HEK293 (cell line): ENCODE results near the gene TWF2.

ENCODE experiments used
- CTCF ChIA-PET: fragments of 350-600 bp; formaldehyde crosslinking; extraction: SDS; loops from one replicate; lab custom pipeline; 2021; ENCODE audit warnings: antibody characterized with exemption; lab: Yijun Ruan, JAX
- POLR2A ChIA-PET: fragments of 300-600 bp; formaldehyde crosslinking; extraction: SDS; loops from one replicate; lab custom pipeline; 2020; ENCODE audit warnings: antibody characterized with exemption, inconsistent platforms; lab: Yijun Ruan, JAX
- H3K27ac ChIP-seq: fragments of 200-500 bp; sonication (Bioruptor generic); 2 replicates; pipeline ENCODE4 v1.5.1; 2014; ENCODE audit warnings: low read depth, low read length, control low read depth, inconsistent platforms; ENCODE audit errors: extremely low read depth
- H3K36me3 ChIP-seq, 2 experiments: fragments of 200-500 bp in 1 of 2; sonication (Bioruptor generic) in 1 of 2; 1 replicate in 1 of 2; 2 replicates in 1 of 2; pipeline ENCODE4 v1.5.1; 2014 to 2017; ENCODE audit warnings: inconsistent platforms in 2 of 2, low read length in 2 of 2; ENCODE audit not compliant: control insufficient read depth in 2 of 2, insufficient read depth in 1 of 2
- H3K4me1 ChIP-seq: fragments of 200-500 bp; sonication (Bioruptor generic); 2 replicates; pipeline ENCODE4 v1.5.1; 2014; ENCODE audit warnings: mild to moderate bottlenecking, low read length, inconsistent platforms; ENCODE audit not compliant: control insufficient read depth, insufficient read depth
- H3K4me3 ChIP-seq: 2 replicates; pipeline ENCODE4 v1.5.1; 2011; ENCODE audit warnings: low read depth, mild to moderate bottlenecking, control low read depth, low read length, moderate library complexity
- H3K9me3 ChIP-seq: fragments of 200-500 bp; sonication (Bioruptor generic); 2 replicates; pipeline ENCODE4 v1.5.1; 2014; ENCODE audit warnings: low read depth, low read length, inconsistent platforms; ENCODE audit not compliant: control insufficient read depth, insufficient read depth
- FEZF1 ChIP-seq: fragments of 450-650 bp; formaldehyde crosslinking; IDR thresholded peaks from 2 replicates; pipeline ENCODE4 v1.5.1; 2016; ENCODE audit warnings: missing biosample characterization, missing genetic modification characterization
- HOXC10 ChIP-seq: sonication (generic); formaldehyde crosslinking; IDR thresholded peaks from 2 replicates; pipeline ENCODE4 v1.8.1; 2023; ENCODE audit warnings: mild to moderate bottlenecking, missing genetic modification reagents
- HOXD13 ChIP-seq: sonication (generic); formaldehyde crosslinking; IDR thresholded peaks from 2 replicates; pipeline ENCODE4 v1.8.0; 2022; ENCODE audit warnings: missing genetic modification reagents, borderline replicate concordance
- KLF7 ChIP-seq: fragments of 450-650 bp; formaldehyde crosslinking; IDR thresholded peaks from 2 replicates; pipeline ENCODE4 v1.5.1; 2016; ENCODE audit warnings: missing biosample characterization, missing genetic modification characterization, borderline replicate concordance
- MYNN ChIP-seq: fragments of 450-650 bp; formaldehyde crosslinking; IDR thresholded peaks from 2 replicates; pipeline ENCODE4 v1.5.1; 2016; ENCODE audit warnings: missing biosample characterization, missing genetic modification characterization, borderline replicate concordance
- SCRT1 ChIP-seq: fragments of 450-650 bp; formaldehyde crosslinking; IDR thresholded peaks from 2 replicates; pipeline ENCODE4 v1.5.1; 2016; ENCODE audit warnings: missing biosample characterization, missing genetic modification characterization, borderline replicate concordance
- SP3 ChIP-seq: fragments of 450-650 bp; formaldehyde crosslinking; IDR thresholded peaks from 2 replicates; pipeline ENCODE4 v1.5.1; 2016; ENCODE audit warnings: missing biosample characterization, missing genetic modification characterization
- ZFP69B ChIP-seq: fragments of 450-650 bp; formaldehyde crosslinking; IDR thresholded peaks from 2 replicates; pipeline ENCODE4 v1.5.1; 2016; ENCODE audit warnings: missing biosample characterization, missing genetic modification characterization
- ZNF10 ChIP-seq: fragments of 450-650 bp; formaldehyde crosslinking; IDR thresholded peaks from 2 replicates; pipeline ENCODE4 v1.5.1; 2017; ENCODE audit warnings: missing biosample characterization, missing genetic modification characterization
- ZNF114 ChIP-seq: fragments of 450-650 bp; formaldehyde crosslinking; IDR thresholded peaks from 2 replicates; pipeline ENCODE4 v1.5.0; 2017; ENCODE audit warnings: missing biosample characterization, missing genetic modification characterization
- ZNF138 ChIP-seq: fragments of 450-650 bp; formaldehyde crosslinking; IDR thresholded peaks from 2 replicates; pipeline ENCODE4 v1.5.1; 2016; ENCODE audit warnings: missing biosample characterization, missing genetic modification characterization, borderline replicate concordance
- ZNF175 ChIP-seq: fragments of 450-650 bp; formaldehyde crosslinking; IDR thresholded peaks from 2 replicates; pipeline ENCODE4 v1.5.1; 2016; ENCODE audit warnings: missing biosample characterization, missing genetic modification characterization
- ZNF223 ChIP-seq: fragments of 450-650 bp; formaldehyde crosslinking; IDR thresholded peaks from 2 replicates; pipeline ENCODE4 v1.5.1; 2016; ENCODE audit warnings: missing biosample characterization, missing genetic modification characterization
- ZNF335 ChIP-seq: fragments of 450-650 bp; formaldehyde crosslinking; conservative IDR thresholded peaks from 2 replicates; pipeline ENCODE4 v1.5.1; 2016; ENCODE audit warnings: missing biosample characterization, missing genetic modification characterization
- ZNF350 ChIP-seq: fragments of 450-650 bp; formaldehyde crosslinking; IDR thresholded peaks from 2 replicates; pipeline ENCODE4 v1.5.0; 2017; ENCODE audit warnings: missing biosample characterization, mild to moderate bottlenecking, missing genetic modification characterization
- ZNF548 ChIP-seq: fragments of 450-650 bp; formaldehyde crosslinking; IDR thresholded peaks from 2 replicates; pipeline ENCODE4 v1.5.1; 2016; ENCODE audit warnings: missing biosample characterization, missing genetic modification characterization
- ZNF621 ChIP-seq: fragments of 450-650 bp; formaldehyde crosslinking; IDR thresholded peaks from 2 replicates; pipeline ENCODE4 v1.5.1; 2017; ENCODE audit warnings: missing biosample characterization, missing genetic modification characterization
- ZNF658 ChIP-seq: fragments of 450-650 bp; formaldehyde crosslinking; IDR thresholded peaks from 2 replicates; pipeline ENCODE4; 2016; ENCODE audit warnings: missing biosample characterization, missing genetic modification characterization
- ZNF660 ChIP-seq: fragments of 450-650 bp; IDR thresholded peaks from 2 replicates; pipeline ENCODE4 v1.5.1; 2018; ENCODE audit warnings: missing biosample characterization, mild to moderate bottlenecking, missing genetic modification characterization
- ZNF677 ChIP-seq: fragments of 450-650 bp; IDR thresholded peaks from 2 replicates; pipeline ENCODE4 v1.5.0; 2018; ENCODE audit warnings: missing biosample characterization, mild to moderate bottlenecking, missing genetic modification characterization, moderate library complexity
- ZNF792 ChIP-seq: fragments of 450-650 bp; formaldehyde crosslinking; IDR thresholded peaks from 2 replicates; pipeline ENCODE4 v1.5.1; 2016; ENCODE audit warnings: missing biosample characterization, missing genetic modification characterization
- TF ChIP-seq, protein P1 (sequence below): fragments of 450-650 bp; formaldehyde crosslinking; IDR thresholded peaks from 2 replicates; pipeline ENCODE4 v1.5.1; 2016; ENCODE audit warnings: missing biosample characterization, missing genetic modification characterization
- TF ChIP-seq, protein P2 (sequence below): fragments of 450-650 bp; formaldehyde crosslinking; IDR thresholded peaks from 2 replicates; pipeline ENCODE4 v1.5.1; 2017; ENCODE audit warnings: missing biosample characterization, missing genetic modification characterization
- TF ChIP-seq, protein P3 (sequence below): fragments of 450-650 bp; formaldehyde crosslinking; IDR thresholded peaks from 2 replicates; pipeline ENCODE4 v1.5.1; 2016; ENCODE audit warnings: missing biosample characterization, missing genetic modification characterization
- TF ChIP-seq, protein P4 (sequence below): fragments of 450-650 bp; formaldehyde crosslinking; IDR thresholded peaks from 2 replicates; pipeline ENCODE4 v1.5.1; 2016; ENCODE audit warnings: missing biosample characterization, missing genetic modification characterization
- TF ChIP-seq, protein P5 (sequence below): fragments of 450-650 bp; formaldehyde crosslinking; IDR thresholded peaks from 2 replicates; pipeline ENCODE4 v1.5.1; 2016; ENCODE audit warnings: missing biosample characterization, missing genetic modification characterization, borderline replicate concordance

Gene TWF2

DNA sequence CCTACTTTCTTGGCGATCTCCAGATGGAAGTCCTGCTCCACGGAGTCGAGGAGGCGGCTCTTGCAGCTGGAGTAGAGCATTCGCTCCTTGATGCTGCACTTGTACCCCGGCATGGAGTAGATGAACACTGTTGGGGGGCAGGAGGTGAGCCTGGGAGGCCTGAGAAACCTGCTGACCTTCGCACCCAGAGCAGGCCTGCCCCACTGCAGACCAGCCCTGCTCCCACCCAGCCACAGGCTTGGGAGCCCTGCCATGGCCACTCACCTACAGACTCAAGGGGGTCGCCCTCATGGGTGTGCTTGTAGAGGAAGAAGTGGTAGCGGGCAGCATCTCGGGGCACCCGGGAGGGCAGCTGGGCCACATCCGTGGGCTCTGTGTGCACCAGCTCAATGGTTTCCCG is 9.3 kb downstream of the TWF2 start:
- Histone ChIP-seq H3K27ac (no peak overlapping the region), H3K4me1 (no peaks in the 10 kb centered on the region), H3K36me3 (peaks cover 0 to 37% of the 10 kb centered on the region in 2 experiments; a peak in 1 of 3 replicates), H3K4me3 (no peak overlapping the region), H3K9me3 (no peaks in the 10 kb centered on the region)
- CTCF ChIA-PET: interaction anchor here (0.6 to 1.4 kb wide), 5 partner anchors 8 to 219 kb away, joined by 3 to 5 read pairs (median 4); no protein-coding TSS in a partner anchor
- POLR2A ChIA-PET: interaction anchor here (0.7 kb wide), 1 partner anchor 17 kb away, joined by 4 read pairs; no protein-coding TSS in a partner anchor
- TF ChIP-seq ZFP69B (no peak), SP3 (no peak), FEZF1 (tag by site-specific recombination) (no peak), ZNF138 (no peak), ZNF621 (tag by site-specific recombination) (no peak), ZNF658 (tag by site-specific recombination) (no peak), ZNF792 (tag by site-specific recombination) (no peak), SCRT1 (tag by site-specific recombination) (no peak), HOXC10 (CRISPR knock-in tag) (no peak), ZNF10 (no peak)
- TF ChIP-seq, protein P1, sequence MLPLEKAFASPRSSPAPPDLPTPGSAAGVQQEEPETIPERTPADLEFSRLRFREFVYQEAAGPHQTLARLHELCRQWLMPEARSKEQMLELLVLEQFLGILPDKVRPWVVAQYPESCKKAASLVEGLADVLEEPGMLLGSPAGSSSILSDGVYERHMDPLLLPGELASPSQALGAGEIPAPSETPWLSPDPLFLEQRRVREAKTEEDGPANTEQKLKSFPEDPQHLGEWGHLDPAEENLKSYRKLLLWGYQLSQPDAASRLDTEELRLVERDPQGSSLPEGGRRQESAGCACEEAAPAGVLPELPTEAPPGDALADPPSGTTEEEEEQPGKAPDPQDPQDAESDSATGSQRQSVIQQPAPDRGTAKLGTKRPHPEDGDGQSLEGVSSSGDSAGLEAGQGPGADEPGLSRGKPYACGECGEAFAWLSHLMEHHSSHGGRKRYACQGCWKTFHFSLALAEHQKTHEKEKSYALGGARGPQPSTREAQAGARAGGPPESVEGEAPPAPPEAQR (tag by site-specific recombination): no peak
- TF ChIP-seq, protein P2, sequence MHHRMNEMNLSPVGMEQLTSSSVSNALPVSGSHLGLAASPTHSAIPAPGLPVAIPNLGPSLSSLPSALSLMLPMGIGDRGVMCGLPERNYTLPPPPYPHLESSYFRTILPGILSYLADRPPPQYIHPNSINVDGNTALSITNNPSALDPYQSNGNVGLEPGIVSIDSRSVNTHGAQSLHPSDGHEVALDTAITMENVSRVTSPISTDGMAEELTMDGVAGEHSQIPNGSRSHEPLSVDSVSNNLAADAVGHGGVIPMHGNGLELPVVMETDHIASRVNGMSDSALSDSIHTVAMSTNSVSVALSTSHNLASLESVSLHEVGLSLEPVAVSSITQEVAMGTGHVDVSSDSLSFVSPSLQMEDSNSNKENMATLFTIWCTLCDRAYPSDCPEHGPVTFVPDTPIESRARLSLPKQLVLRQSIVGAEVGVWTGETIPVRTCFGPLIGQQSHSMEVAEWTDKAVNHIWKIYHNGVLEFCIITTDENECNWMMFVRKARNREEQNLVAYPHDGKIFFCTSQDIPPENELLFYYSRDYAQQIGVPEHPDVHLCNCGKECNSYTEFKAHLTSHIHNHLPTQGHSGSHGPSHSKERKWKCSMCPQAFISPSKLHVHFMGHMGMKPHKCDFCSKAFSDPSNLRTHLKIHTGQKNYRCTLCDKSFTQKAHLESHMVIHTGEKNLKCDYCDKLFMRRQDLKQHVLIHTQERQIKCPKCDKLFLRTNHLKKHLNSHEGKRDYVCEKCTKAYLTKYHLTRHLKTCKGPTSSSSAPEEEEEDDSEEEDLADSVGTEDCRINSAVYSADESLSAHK (tag by site-specific recombination): no peak
- TF ChIP-seq, protein P3, sequence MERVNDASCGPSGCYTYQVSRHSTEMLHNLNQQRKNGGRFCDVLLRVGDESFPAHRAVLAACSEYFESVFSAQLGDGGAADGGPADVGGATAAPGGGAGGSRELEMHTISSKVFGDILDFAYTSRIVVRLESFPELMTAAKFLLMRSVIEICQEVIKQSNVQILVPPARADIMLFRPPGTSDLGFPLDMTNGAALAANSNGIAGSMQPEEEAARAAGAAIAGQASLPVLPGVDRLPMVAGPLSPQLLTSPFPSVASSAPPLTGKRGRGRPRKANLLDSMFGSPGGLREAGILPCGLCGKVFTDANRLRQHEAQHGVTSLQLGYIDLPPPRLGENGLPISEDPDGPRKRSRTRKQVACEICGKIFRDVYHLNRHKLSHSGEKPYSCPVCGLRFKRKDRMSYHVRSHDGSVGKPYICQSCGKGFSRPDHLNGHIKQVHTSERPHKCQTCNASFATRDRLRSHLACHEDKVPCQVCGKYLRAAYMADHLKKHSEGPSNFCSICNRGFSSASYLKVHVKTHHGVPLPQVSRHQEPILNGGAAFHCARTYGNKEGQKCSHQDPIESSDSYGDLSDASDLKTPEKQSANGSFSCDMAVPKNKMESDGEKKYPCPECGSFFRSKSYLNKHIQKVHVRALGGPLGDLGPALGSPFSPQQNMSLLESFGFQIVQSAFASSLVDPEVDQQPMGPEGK (tag by site-specific recombination): no peak

DNA sequence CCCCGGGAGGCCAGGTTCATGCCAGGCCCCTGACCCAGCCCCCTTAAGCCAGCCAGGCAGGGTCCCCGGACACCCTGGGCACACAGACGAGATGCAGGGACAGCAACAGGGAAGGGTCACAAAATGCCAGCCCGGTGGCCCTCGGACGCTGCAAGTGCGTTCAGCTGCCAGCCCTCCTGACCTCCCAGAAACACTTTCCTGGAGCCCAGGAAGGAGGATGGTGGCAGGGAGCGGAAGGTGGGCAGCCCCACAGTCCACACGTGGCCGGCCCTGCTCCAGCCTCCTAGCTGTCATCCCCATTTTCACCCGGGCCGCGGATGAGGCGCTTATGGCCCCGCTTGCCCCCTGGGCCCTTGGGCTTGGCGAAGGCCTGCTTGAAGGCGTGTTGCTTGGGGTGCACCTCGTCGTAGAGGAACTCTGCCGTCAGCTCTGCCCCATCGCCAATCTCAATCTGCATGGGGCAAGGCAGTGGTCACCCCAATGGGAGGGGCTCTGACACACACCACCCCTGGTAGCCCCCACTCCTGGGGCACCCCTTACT is 10.1 kb downstream of the TWF2 start:
- Histone ChIP-seq H3K4me3 (no peak overlapping the region), H3K9me3 (no peaks in the 10 kb centered on the region)
- CTCF ChIA-PET: interaction anchor here (1.2 to 1.4 kb wide), 3 partner anchors 8 to 110 kb away, joined by 3 to 5 read pairs (median 4); no protein-coding TSS in a partner anchor
- POLR2A ChIA-PET: interaction anchor here (0.7 kb wide), 1 partner anchor 16 kb away, joined by 4 read pairs; no protein-coding TSS in a partner anchor
- TF ChIP-seq ZNF677 (tag by site-specific recombination) (no peak), ZNF350 (no peak), HOXD13 (CRISPR knock-in tag) (no peak), KLF7 (tag by site-specific recombination) (no peak), ZNF114 (tag by site-specific recombination) (no peak), ZNF660 (tag by site-specific recombination) (no peak), ZFP69B (no peak), ZNF335 (tag by site-specific recombination) (no peak), ZNF548 (tag by site-specific recombination) (no peak), ZNF223 (no peak), ZNF175 (tag by site-specific recombination) (no peak), MYNN (tag by site-specific recombination) (no peak)
- TF ChIP-seq, protein P4, sequence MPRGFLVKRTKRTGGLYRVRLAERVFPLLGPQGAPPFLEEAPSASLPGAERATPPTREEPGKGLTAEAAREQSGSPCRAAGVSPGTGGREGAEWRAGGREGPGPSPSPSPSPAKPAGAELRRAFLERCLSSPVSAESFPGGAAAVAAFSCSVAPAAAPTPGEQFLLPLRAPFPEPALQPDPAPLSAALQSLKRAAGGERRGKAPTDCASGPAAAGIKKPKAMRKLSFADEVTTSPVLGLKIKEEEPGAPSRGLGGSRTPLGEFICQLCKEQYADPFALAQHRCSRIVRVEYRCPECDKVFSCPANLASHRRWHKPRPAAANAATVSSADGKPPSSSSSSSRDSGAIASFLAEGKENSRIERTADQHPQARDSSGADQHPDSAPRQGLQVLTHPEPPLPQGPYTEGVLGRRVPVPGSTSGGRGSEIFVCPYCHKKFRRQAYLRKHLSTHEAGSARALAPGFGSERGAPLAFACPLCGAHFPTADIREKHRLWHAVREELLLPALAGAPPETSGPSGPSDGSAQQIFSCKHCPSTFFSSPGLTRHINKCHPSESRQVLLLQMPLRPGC (tag by site-specific recombination): no peak
- TF ChIP-seq, protein P5, sequence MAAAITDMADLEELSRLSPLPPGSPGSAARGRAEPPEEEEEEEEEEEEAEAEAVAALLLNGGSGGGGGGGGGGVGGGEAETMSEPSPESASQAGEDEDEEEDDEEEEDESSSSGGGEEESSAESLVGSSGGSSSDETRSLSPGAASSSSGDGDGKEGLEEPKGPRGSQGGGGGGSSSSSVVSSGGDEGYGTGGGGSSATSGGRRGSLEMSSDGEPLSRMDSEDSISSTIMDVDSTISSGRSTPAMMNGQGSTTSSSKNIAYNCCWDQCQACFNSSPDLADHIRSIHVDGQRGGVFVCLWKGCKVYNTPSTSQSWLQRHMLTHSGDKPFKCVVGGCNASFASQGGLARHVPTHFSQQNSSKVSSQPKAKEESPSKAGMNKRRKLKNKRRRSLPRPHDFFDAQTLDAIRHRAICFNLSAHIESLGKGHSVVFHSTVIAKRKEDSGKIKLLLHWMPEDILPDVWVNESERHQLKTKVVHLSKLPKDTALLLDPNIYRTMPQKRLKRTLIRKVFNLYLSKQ: no peak
- TF ChIP-seq, all 188 proteins: peak for 0
- H3K4me1 ChIP-seq: no peaks in the 10 kb centered on the region
- peaks cover 0 to 33% of the 10 kb centered on the region in 2 experiments; a peak in 1 of 3 replicates for H3K36me3 ChIP-seq
- H3K27ac ChIP-seq: no peak overlapping the region
